Measurements from ENCODE around the gene ZNF341. TPM values are rescaled to one million over a fixed set of nuclear protein-coding genes. Genes with fewer than 3 reads are reported as not detected.

ZNF341 gene
- total RNA-seq = 1.8 TPM
- long read RNA-seq, partial matches to known transcripts = 2 of 6 reads
- long read RNA-seq, other reads (novel, unspliced or antisense) = 1 of 6 reads

GRCh38 chr20:33731693-33732165 is at the start of gene ZNF341:
Gene ZNF341, plus strand, starts transcription at chr20:33731996. Its CDS starts 26 bp downstream, at chr20:33732022.
- Histone ChIP-seq H3K27me3 (ENCODE audit: low read depth) (no peaks in the 10 kb centered on the region), H3K36me3 (peaks cover 8% of the 10 kb centered on the region), H3K4me3 (peak within 1 kb of the TSS; percentile 68), H3K4me1 (peaks cover 30% of the 10 kb centered on the region), H3K27ac (replicated peaks) (peak within 1 kb of the TSS; percentile 94), H3K9me3 (replicated peaks) (peaks cover 13% of the 10 kb centered on the region)
- intact Hi-C loops (cut with micrococcal nuclease) = no loop called here
- peak; percentile 90 for DNase-seq
- peak; percentile 91 for TF ChIP-seq CTCF (IDR thresholded peaks at IDR 0.05; ENCODE audit: borderline replicate concordance)

GRCh38 chr20:33684533-33685327 is 47.1 kb upstream of the ZNF341 start:
- intact Hi-C loops (cut with micrococcal nuclease) = no loop called here
- no peak for TF ChIP-seq CTCF (IDR thresholded peaks at IDR 0.05; ENCODE audit: borderline replicate concordance)

GRCh38 chr20:33685328-33686099 is 46.3 kb upstream of the ZNF341 start:
- Histone ChIP-seq H3K27ac (replicated peaks) (no peak overlapping the region), H3K4me3 (peak overlapping the region; percentile 60), H3K27me3 (ENCODE audit: low read depth) (no peaks in the 10 kb centered on the region), H3K36me3 (no peaks in the 10 kb centered on the region), H3K9me3 (replicated peaks) (no peaks in the 10 kb centered on the region), H3K4me1 (peaks cover 30% of the 10 kb centered on the region)
- no peak for DNase-seq
- TF ChIP-seq CTCF (IDR thresholded peaks at IDR 0.05; ENCODE audit: borderline replicate concordance) = no peak
- intact Hi-C loops (cut with micrococcal nuclease) = no loop called here

More at GRCh38 chr20:33684533-33685327, 47.1 kb upstream of the ZNF341 start:
- DNase-seq = no peak
- Histone ChIP-seq H3K9me3 (replicated peaks) (no peaks in the 10 kb centered on the region), H3K4me1 (peaks cover 30% of the 10 kb centered on the region), H3K36me3 (no peaks in the 10 kb centered on the region), H3K4me3 (peak overlapping the region; percentile 60), H3K27ac (replicated peaks) (no peak overlapping the region), H3K27me3 (ENCODE audit: low read depth) (no peaks in the 10 kb centered on the region)

- intact Hi-C loops (cut with micrococcal nuclease) = no loop called here
These were observed 45.5 kb upstream of the ZNF341 start, which contains the start of gene E2F1 for GRCh38 chr20:33686100-33686983. Gene E2F1, minus strand, starts transcription at chr20:33686385. Its CDS starts 121 bp downstream, at chr20:33686264.

More at GRCh38 chr20:33686100-33686983, 45.5 kb upstream of the ZNF341 start, which contains the start of gene E2F1:
- peak; percentile 97 for DNase-seq
- no peaks in the 10 kb centered on the region for H3K27me3 ChIP-seq (ENCODE audit: low read depth)
- H3K36me3 ChIP-seq = no peaks in the 10 kb centered on the region
- H3K27ac ChIP-seq (replicated peaks) = peak within 1 kb of the TSS; percentile 73
- peak within 1 kb of the TSS; percentile 60 for H3K4me3 ChIP-seq
- TF ChIP-seq CTCF (IDR thresholded peaks at IDR 0.05; ENCODE audit: borderline replicate concordance) = peak; percentile 61
- peaks cover 30% of the 10 kb centered on the region for H3K4me1 ChIP-seq
- H3K9me3 ChIP-seq (replicated peaks) = no peaks in the 10 kb centered on the region
